ENCODE results near the gene PTPRG.

Gene PTPRG

GRCh38 chr3:62125380-62125779, 564.0 kb downstream of the PTPRG start:
- no peaks in the 10 kb centered on the region for H3K27me3 Mint-ChIP-seq
- no peaks in the 10 kb centered on the region for H3K36me3 Mint-ChIP-seq
- ATAC-seq, result no peak
- H3K27ac Mint-ChIP-seq, result no peak overlapping the region
- no peaks in the 10 kb centered on the region for H3K9me3 Mint-ChIP-seq
- no peak overlapping the region for H3K4me3 Mint-ChIP-seq
- no peaks in the 10 kb centered on the region for H3K4me1 Mint-ChIP-seq

GRCh38 chr3:62127116-62127515, 565.7 kb downstream of the PTPRG start:
- H3K36me3 Mint-ChIP-seq, result no peaks in the 10 kb centered on the region
- H3K27ac Mint-ChIP-seq, result no peak overlapping the region
- H3K27me3 Mint-ChIP-seq, result no peaks in the 10 kb centered on the region
- no peak overlapping the region for H3K4me3 Mint-ChIP-seq
- no peaks in the 10 kb centered on the region for H3K4me1 Mint-ChIP-seq
- no peak for ATAC-seq
- no peaks in the 10 kb centered on the region for H3K9me3 Mint-ChIP-seq

GRCh38 chr3:62128051-62128450, 566.7 kb downstream of the PTPRG start:
- no peaks in the 10 kb centered on the region for H3K4me1 Mint-ChIP-seq
- no peak overlapping the region for H3K27ac Mint-ChIP-seq
- ATAC-seq, result no peak
- no peak overlapping the region for H3K4me3 Mint-ChIP-seq
- no peaks in the 10 kb centered on the region for H3K27me3 Mint-ChIP-seq
- H3K9me3 Mint-ChIP-seq, result no peaks in the 10 kb centered on the region
- no peaks in the 10 kb centered on the region for H3K36me3 Mint-ChIP-seq

- Mint-ChIP-seq H3K9me3 (no peaks in the 10 kb centered on the region), H3K27ac (no peak overlapping the region), H3K36me3 (no peaks in the 10 kb centered on the region), H3K4me1 (no peaks in the 10 kb centered on the region), H3K4me3 (no peak overlapping the region), H3K27me3 (no peaks in the 10 kb centered on the region)
- ATAC-seq, result no peak
These were observed 567.3 kb downstream of the PTPRG start for GRCh38 chr3:62128681-62129080.

- H3K27ac Mint-ChIP-seq, result no peak overlapping the region
- peaks cover 10% of the 10 kb centered on the region for H3K27me3 Mint-ChIP-seq
- H3K4me3 Mint-ChIP-seq, result no peak overlapping the region
- peaks cover under 1% of the 10 kb centered on the region for H3K9me3 Mint-ChIP-seq
- no peak for ATAC-seq
- H3K36me3 Mint-ChIP-seq, result no peaks in the 10 kb centered on the region
- H3K4me1 Mint-ChIP-seq, result no peaks in the 10 kb centered on the region
These were observed 569.7 kb downstream of the PTPRG start for GRCh38 chr3:62131050-62131449.

GRCh38 chr3:62131620-62132019, 570.2 kb downstream of the PTPRG start:
- Mint-ChIP-seq H3K4me3 (no peak overlapping the region), H3K36me3 (no peaks in the 10 kb centered on the region), H3K9me3 (peaks cover 4% of the 10 kb centered on the region), H3K27ac (no peak overlapping the region), H3K4me1 (no peaks in the 10 kb centered on the region), H3K27me3 (peaks cover 10% of the 10 kb centered on the region)
- no peak for ATAC-seq

- Mint-ChIP-seq H3K27ac (no peak overlapping the region), H3K9me3 (peaks cover 4% of the 10 kb centered on the region), H3K4me3 (no peak overlapping the region)
These were observed 570.7 kb downstream of the PTPRG start for GRCh38 chr3:62132027-62132602.

GRCh38 chr3:62133015-62133414, 571.6 kb downstream of the PTPRG start:
- Mint-ChIP-seq H3K4me1 (no peaks in the 10 kb centered on the region), H3K9me3 (peaks cover 4% of the 10 kb centered on the region), H3K36me3 (no peaks in the 10 kb centered on the region), H3K4me3 (no peak overlapping the region), H3K27ac (no peak overlapping the region), H3K27me3 (peaks cover 10% of the 10 kb centered on the region)
- no peak for ATAC-seq

More at GRCh38 chr3:62132027-62132602, 570.7 kb downstream of the PTPRG start:
- no peak for ATAC-seq
- no peaks in the 10 kb centered on the region for H3K36me3 Mint-ChIP-seq
- no peaks in the 10 kb centered on the region for H3K4me1 Mint-ChIP-seq
- H3K27me3 Mint-ChIP-seq, result peaks cover 10% of the 10 kb centered on the region

GRCh38 chr3:62134061-62134496, 572.7 kb downstream of the PTPRG start:
- H3K27me3 Mint-ChIP-seq, result peaks cover 10% of the 10 kb centered on the region

GRCh38 chr3:62135741-62136140, 574.4 kb downstream of the PTPRG start:
- Mint-ChIP-seq H3K4me3 (no peak overlapping the region), H3K27ac (no peak overlapping the region), H3K9me3 (peaks cover 4% of the 10 kb centered on the region), H3K4me1 (no peaks in the 10 kb centered on the region), H3K27me3 (peaks cover 10% of the 10 kb centered on the region), H3K36me3 (peaks cover 9% of the 10 kb centered on the region)
- ATAC-seq, result no peak

More at GRCh38 chr3:62134061-62134496, 572.7 kb downstream of the PTPRG start:
- no peak overlapping the region for H3K27ac Mint-ChIP-seq
- H3K4me3 Mint-ChIP-seq, result no peak overlapping the region
- no peaks in the 10 kb centered on the region for H3K36me3 Mint-ChIP-seq
- H3K9me3 Mint-ChIP-seq, result peaks cover 4% of the 10 kb centered on the region
- no peak for ATAC-seq
- no peaks in the 10 kb centered on the region for H3K4me1 Mint-ChIP-seq

GRCh38 chr3:62139957-62140356, 578.6 kb downstream of the PTPRG start:
- Mint-ChIP-seq H3K4me1 (no peaks in the 10 kb centered on the region), H3K27me3 (no peaks in the 10 kb centered on the region), H3K27ac (no peak overlapping the region), H3K36me3 (peaks cover 9% of the 10 kb centered on the region), H3K4me3 (no peak overlapping the region), H3K9me3 (peaks cover 4% of the 10 kb centered on the region)
- ATAC-seq, result no peak

- Mint-ChIP-seq H3K27ac (no peak overlapping the region), H3K27me3 (no peaks in the 10 kb centered on the region), H3K9me3 (no peaks in the 10 kb centered on the region), H3K4me1 (no peaks in the 10 kb centered on the region), H3K36me3 (peaks cover 9% of the 10 kb centered on the region), H3K4me3 (no peak overlapping the region)
- no peak for ATAC-seq
These were observed 581.1 kb downstream of the PTPRG start for GRCh38 chr3:62142331-62143085.

GRCh38 chr3:62143843-62144450, 582.6 kb downstream of the PTPRG start:
- H3K36me3 Mint-ChIP-seq, result peaks cover 9% of the 10 kb centered on the region
- no peaks in the 10 kb centered on the region for H3K9me3 Mint-ChIP-seq
- H3K27me3 Mint-ChIP-seq, result no peaks in the 10 kb centered on the region
- no peaks in the 10 kb centered on the region for H3K4me1 Mint-ChIP-seq
- no peak overlapping the region for H3K4me3 Mint-ChIP-seq
- H3K27ac Mint-ChIP-seq, result no peak overlapping the region
- ATAC-seq, result no peak

GRCh38 chr3:62144482-62144881, 583.1 kb downstream of the PTPRG start:
- no peaks in the 10 kb centered on the region for H3K9me3 Mint-ChIP-seq
- no peaks in the 10 kb centered on the region for H3K4me1 Mint-ChIP-seq
- H3K27ac Mint-ChIP-seq, result no peak overlapping the region

GRCh38 chr3:62145086-62145757, 583.9 kb downstream of the PTPRG start:
- H3K27me3 Mint-ChIP-seq, result no peaks in the 10 kb centered on the region
- H3K36me3 Mint-ChIP-seq, result peaks cover under 1% of the 10 kb centered on the region
- H3K4me1 Mint-ChIP-seq, result no peaks in the 10 kb centered on the region
- no peak overlapping the region for H3K27ac Mint-ChIP-seq
- no peak for ATAC-seq
- no peaks in the 10 kb centered on the region for H3K9me3 Mint-ChIP-seq
- no peak overlapping the region for H3K4me3 Mint-ChIP-seq

More at GRCh38 chr3:62144482-62144881, 583.1 kb downstream of the PTPRG start:
- no peaks in the 10 kb centered on the region for H3K27me3 Mint-ChIP-seq
- peaks cover 8% of the 10 kb centered on the region for H3K36me3 Mint-ChIP-seq
- no peak overlapping the region for H3K4me3 Mint-ChIP-seq
- no peak for ATAC-seq
